Psoas muscle (tissue), 8 donors: ENCODE results near the gene HIPK4. TPM values are rescaled to one million over a fixed set of nuclear protein-coding genes. Genes with fewer than 3 reads are reported as not detected.

Source experiments
- ATAC-seq, 4 donors: fragments of 200-7000 bp; cut with Tn5 transposase; one replicate each; pipeline ENCODE4 v1.9.1; 2020; ENCODE audit warnings: moderate library complexity in 3 of 4, mild to moderate bottlenecking in 2 of 4
- DNase-seq, 2 donors: peaks; one replicate each; pipeline ENCODE4 v3.0.0-alpha.2; 2020
- H3K27ac ChIP-seq: fragments of 200-600 bp; one replicate; pipeline ENCODE4 v1.8.0; 2022
- H3K27me3 ChIP-seq, 3 donors: fragments of 200-600 bp in 1 of 3; one replicate each; pipeline versions ENCODE4 v1.6.1 to v1.8.0; 2013 to 2022; ENCODE audit warnings: low read length in 2 of 3, mild to moderate bottlenecking in 2 of 3, moderate library complexity in 1 of 3; ENCODE audit not compliant: insufficient read depth in 3 of 3
- H3K36me3 ChIP-seq, 2 donors: fragments of 200-600 bp in 1 of 2; one replicate each; pipeline versions ENCODE4 v1.6.1 to v1.8.0; 2013 to 2022; ENCODE audit warnings: low read depth in 1 of 2, mild to moderate bottlenecking in 1 of 2, moderate library complexity in 1 of 2; ENCODE audit not compliant: insufficient read depth in 1 of 2
- H3K4me1 ChIP-seq: fragments of 200-600 bp; one replicate; pipeline ENCODE4 v1.8.0; 2022
- H3K4me3 ChIP-seq: fragments of 200-600 bp; one replicate; pipeline ENCODE4 v1.8.0; 2022; ENCODE audit warnings: mild to moderate bottlenecking
- H3K9me3 ChIP-seq: fragments of 200-600 bp; one replicate; pipeline ENCODE4 v1.8.0; 2022
- CTCF ChIP-seq: fragments of 200-600 bp; IDR thresholded peaks from one replicate; pipeline ENCODE4 v1.8.0; 2022; ENCODE audit warnings: antibody characterized with exemption
- WGBS, 3 donors: extraction: QIAGEN DNeasy Blood & Tissue Kit; methylation state at CpG; one replicate each; pipeline versions ENCODE4 v1.1.6 to v1.1.7; 2013; 5-methylcytosine and 5-hydroxymethylcytosine counted together
- intact Hi-C, 2 donors: fragments of 100-400 bp; cut with DNase I; formaldehyde crosslinking; loops; one replicate each; pipeline versions ENCODE4 v1.11.0 to v1.14.2; 2022
- polyA plus RNA-seq, 3 donors: library from polyadenylated mRNA; stranded (reverse); fragments of 200-250 nt; gene quantifications; one replicate each; pipeline ENCODE4 v1.2.3, GENCODE V29; 2013
- total RNA-seq, 4 donors: library from RNA; stranded (reverse); fragmentation: NEBNext Ultra II Directional in 2 of 4; extraction: Animal tissue kit (Norgen Biotek cat#: 25700) in 2 of 4; gene quantifications; one replicate each; pipeline versions ENCODE4 v1.2.1 to v1.2.4, GENCODE V29; 2021 to 2023
- donor health status: healthy with polysubstance abuse.
- donor health status: DM: no; HTN: no; CAD: no; lungs with moderate emphysema.
- donor health status: Bipolar disorder and iron deficiency.
- donor health status: healthy.
- donor health status: DM: yes; HTN: yes; CAD: no.
- donor health status: DM: no; HTN: no; CAD: no.
- donor health status: DM: no; HTN: no; CAD: no.
- donor health status: DM: yes; HTN: yes; CAD: no.

The HIPK4 gene
- total and polyA plus RNA-seq, 7 donors = 0.03 to 0.11 (median 0.08) TPM; not detected in 4

DNA sequence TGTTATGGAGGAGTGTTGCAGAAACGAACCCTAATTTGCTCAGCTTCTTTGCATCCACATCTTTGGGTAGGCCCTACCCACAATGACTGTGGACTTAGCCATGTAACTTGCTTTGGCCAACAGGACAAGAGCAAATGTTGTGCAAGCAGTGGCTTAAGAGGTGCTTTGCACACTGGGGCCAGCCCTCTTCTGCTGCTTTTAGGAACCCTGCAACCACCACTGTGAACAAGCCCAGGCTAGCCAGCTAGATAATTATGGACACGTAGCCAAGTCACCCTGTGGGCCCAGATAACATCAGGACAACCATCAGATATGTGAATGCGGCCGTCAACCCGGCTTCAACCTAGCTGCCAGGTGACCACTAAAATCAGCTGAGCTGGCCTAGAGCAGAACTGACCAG is 58.9 kb downstream of the HIPK4 start:
- WGBS, 3 donors = 96 to 98% (median 97%) methylated on average over 5 of the region's 5 CpGs
- H3K4me3 ChIP-seq = no peak overlapping the region
- H3K27me3 ChIP-seq = no peaks in the 10 kb centered on the region
- TF ChIP-seq CTCF = no peak
- H3K4me1 ChIP-seq = no peaks in the 10 kb centered on the region
- no peaks in the 10 kb centered on the region for H3K9me3 ChIP-seq
- DNase-seq = no peak
- intact Hi-C loops = no loop called here
- H3K36me3 ChIP-seq = peaks cover 10 to 98% of the 10 kb centered on the region in 2 donors
- H3K27ac ChIP-seq = no peak overlapping the region
- ATAC-seq = peak in 1 of 4 donors; percentile 20

Other genes starting within 250 kb of the HIPK4 start
- gene MAP3K10, start 198.8 kb downstream of the HIPK4 start, total RNA-seq = 10 to 100 TPM; 18.6 to 22.2 (median 19.5) TPM
- 10 to 100 TPM; 10.7 to 35.1 (median 16.0) TPM for gene MAP3K10, start 198.8 kb downstream of the HIPK4 start, polyA plus RNA-seq
- not detected for gene TTC9B, start 171.8 kb downstream of the HIPK4 start, total RNA-seq
- under 1 TPM in 1 of 3 donors, not detected in 2; 0.06 TPM for gene TTC9B, start 171.8 kb downstream of the HIPK4 start, polyA plus RNA-seq
- not detected for gene CCNP, start 163.5 kb downstream of the HIPK4 start, total RNA-seq
- gene CCNP, start 163.5 kb downstream of the HIPK4 start, polyA plus RNA-seq = under 1 TPM in 1 of 3 donors, not detected in 2; 0.04 TPM
- gene AKT2, start 104.8 kb downstream of the HIPK4 start, total RNA-seq = 100 to 1,000 TPM; 135 to 194 (median 173) TPM
- gene AKT2, start 104.8 kb downstream of the HIPK4 start, polyA plus RNA-seq = 100 to 1,000 TPM in 1 of 3 donors, 10 to 100 TPM in 2; 81.8 to 139 (median 98.0) TPM
- 100 to 1,000 TPM; 220 to 299 (median 285) TPM for gene C19orf47, start 41.8 kb downstream of the HIPK4 start, total RNA-seq
- gene C19orf47, start 41.8 kb downstream of the HIPK4 start, polyA plus RNA-seq = 100 to 1,000 TPM; 368 to 436 (median 429) TPM
- gene PLD3, start 41.5 kb downstream of the HIPK4 start, total RNA-seq = 100 to 1,000 TPM in 1 of 4 donors, 10 to 100 TPM in 3; 77.8 to 116 (median 85.0) TPM
- gene PLD3, start 41.5 kb downstream of the HIPK4 start, polyA plus RNA-seq = 10 to 100 TPM; 60.2 to 87.3 (median 64.9) TPM
- gene PRX, start 23.2 kb upstream of the HIPK4 start, total RNA-seq = 1 to 10 TPM; 1.4 to 3.3 (median 2.8) TPM
- gene PRX, start 23.2 kb upstream of the HIPK4 start, polyA plus RNA-seq = 1 to 10 TPM; 1.9 to 2.1 (median 2.1) TPM
- 10 to 100 TPM; 10.5 to 24.0 (median 20.2) TPM for gene SERTAD1, start 35.8 kb upstream of the HIPK4 start, total RNA-seq
- gene SERTAD1, start 35.8 kb upstream of the HIPK4 start, polyA plus RNA-seq = 10 to 100 TPM; 10.7 to 88.7 (median 17.3) TPM
- 10 to 100 TPM; 16.0 to 29.0 (median 26.0) TPM for gene SERTAD3, start 54.2 kb upstream of the HIPK4 start, total RNA-seq
- gene SERTAD3, start 54.2 kb upstream of the HIPK4 start, polyA plus RNA-seq = 10 to 100 TPM; 12.7 to 30.0 (median 13.8) TPM
- gene BLVRB, start 75.6 kb upstream of the HIPK4 start, total RNA-seq = 100 to 1,000 TPM in 2 of 4 donors, 10 to 100 TPM in 2; 74.1 to 189 (median 114) TPM
- 100 to 1,000 TPM; 167 to 204 (median 172) TPM for gene BLVRB, start 75.6 kb upstream of the HIPK4 start, polyA plus RNA-seq
- 1 to 10 TPM; 1.8 to 4.7 (median 2.8) TPM for gene SPTBN4, start 76.8 kb upstream of the HIPK4 start, total RNA-seq
- gene SPTBN4, start 76.8 kb upstream of the HIPK4 start, polyA plus RNA-seq = 1 to 10 TPM in 2 of 3 donors, under 1 TPM in 1; 0.66 to 2.9 (median 2.8) TPM
- 10 to 100 TPM; 12.4 to 17.4 (median 16.1) TPM for gene SHKBP1, start 186.7 kb upstream of the HIPK4 start, total RNA-seq
- gene SHKBP1, start 186.7 kb upstream of the HIPK4 start, polyA plus RNA-seq = 10 to 100 TPM; 14.0 to 21.7 (median 20.3) TPM
- gene LTBP4, start 211.2 kb upstream of the HIPK4 start, total RNA-seq = 10 to 100 TPM; 24.1 to 55.8 (median 44.0) TPM
- gene LTBP4, start 211.2 kb upstream of the HIPK4 start, polyA plus RNA-seq = 10 to 100 TPM; 16.0 to 23.8 (median 20.6) TPM